ENCODE results near the gene TRIM42. TPM values are rescaled to one million over a fixed set of nuclear protein-coding genes. Genes with fewer than 3 reads are reported as not detected.

The TRIM42 gene
- total and polyA plus RNA-seq, 9 of the 15 experiments (the other 6 are each of a cell fraction or from before 2014, with no cell fraction given): not detected

GRCh38 chr3:140628606-140629005, 49.3 kb upstream of the TRIM42 start:
- no peaks in the 10 kb centered on the region for H3K27me3 ChIP-seq (ENCODE audit: control insufficient read depth in 2 of 2, insufficient read depth in 2 of 2, low read length in 2 of 2)
- no peak overlapping the region for H3K27ac ChIP-seq (ENCODE audit: extremely low read depth, low read depth, low read length)
- no peaks in the 10 kb centered on the region for H4K20me1 ChIP-seq (replicated peaks; ENCODE audit: control insufficient read depth, insufficient read depth, low read length)
- in situ Hi-C loops (cut with MboI) (no loop called here), intact Hi-C loops (cut with micrococcal nuclease) (no loop called here)
- no peak overlapping the region for H3K4me3 ChIP-seq
- no TSS peak for BruUV-seq (replicated peaks)
- 0% methylated on average over 4 of the region's 4 CpGs for WGBS (ENCODE audit: insufficient coverage, low coverage, missing lambda C conversion rate)
- no peak for FAIRE-seq
- H3K4me2 ChIP-seq (ENCODE audit: insufficient read depth, low read length): no peak overlapping the region
- H3K9me1 ChIP-seq (ENCODE audit: control insufficient read depth, insufficient read depth, low read length): no peaks in the 10 kb centered on the region
- no peak overlapping the region for H2AFZ ChIP-seq (ENCODE audit: low read depth, low read length)
- H3K4me1 ChIP-seq (replicated peaks in 1 of 2; ENCODE audit: control insufficient read depth in 2 of 2, insufficient read depth in 2 of 2, low read length in 2 of 2): no peaks in the 10 kb centered on the region
- H3K79me2 ChIP-seq (ENCODE audit: control insufficient read depth, insufficient read depth, low read length): no peaks in the 10 kb centered on the region
- ChIA-PET CTCF (ENCODE audit: low intra/inter-chr PET ratio) (no interaction called here), POLR2A (no interaction called here)
- H3K9ac ChIP-seq (ENCODE audit: insufficient read depth in 1 of 2, low read depth in 2 of 2, low read length in 2 of 2): no peak overlapping the region
- no peaks in the 10 kb centered on the region for H3K36me3 ChIP-seq (ENCODE audit: control insufficient read depth, insufficient read depth, low read length)
- H3K9me3 ChIP-seq (replicated peaks; ENCODE audit: control insufficient read depth, insufficient read depth, low read depth, low read length): no peaks in the 10 kb centered on the region
- no peak for DNase-seq (ENCODE audit: extremely low read depth in 1 of 4, low spot score in 3 of 4)
- TF ChIP-seq RAD51 (IDR thresholded peaks at IDR 0.05; ENCODE audit: borderline replicate concordance, low read depth) (peak; percentile 63; the same call in 1 of the 2 replicates), MAFG (tag; conservative IDR thresholded peaks at IDR 0.05) (no peak), TFE3 (CRISPR knock-in tag; IDR thresholded peaks at IDR 0.05) (peak; percentile 88)
- no peak for ATAC-seq

All from K562 (cell line).